ENCODE data around the gene SLC16A6.
A peak's percentile ranks its signal among the peaks of the same experiment; 100 is the strongest.
"Not testable (repeated sequence)": the region's sequence is repeated elsewhere in the genome, so short reads cannot be mapped to it uniquely, and the experiment has no call there.

SLC16A6 gene

GRCh38 chr17:68289473-68289872 is 1.5 kb downstream of the SLC16A6 start:
- DNase-seq, result no peak

GRCh38 chr17:68288804-68289203 is 2.1 kb downstream of the SLC16A6 start:
- no peak for DNase-seq

GRCh38 chr17:68288375-68288774 is 2.6 kb downstream of the SLC16A6 start:
- no peak for DNase-seq

- not testable (repeated sequence) for DNase-seq
Measured at GRCh38 chr17:68281965-68282364, 9.0 kb downstream of the SLC16A6 start.

GRCh38 chr17:68277807-68278206 is 13.1 kb downstream of the SLC16A6 start:
- DNase-seq, result no peak

- DNase-seq, result not testable (repeated sequence)
Measured at GRCh38 chr17:68276339-68276738, 14.6 kb downstream of the SLC16A6 start.

GRCh38 chr17:68273722-68274121 is 17.2 kb downstream of the SLC16A6 start:
- no peak for DNase-seq

- DNase-seq, result not testable (repeated sequence)
Measured at GRCh38 chr17:68265833-68266232, 25.1 kb downstream of the SLC16A6 start.

- not testable (repeated sequence) for DNase-seq
Measured at GRCh38 chr17:68263101-68263681, 27.7 kb downstream of the SLC16A6 start.

- DNase-seq, result not testable (repeated sequence)
Measured at GRCh38 chr17:68262467-68262866, 28.5 kb downstream of the SLC16A6 start.

- no peak for DNase-seq
Measured at GRCh38 chr17:68260051-68260762, 30.7 kb downstream of the SLC16A6 start.

GRCh38 chr17:68259648-68259951 is 31.3 kb downstream of the SLC16A6 start:
- not testable (repeated sequence) for DNase-seq

- peak; percentile 70 for DNase-seq
Measured at GRCh38 chr17:68258890-68259647, 31.9 kb downstream of the SLC16A6 start.

GRCh38 chr17:68257934-68258333 is 33.0 kb downstream of the SLC16A6 start:
- DNase-seq, result no peak

GRCh38 chr17:68256701-68257100 is 34.2 kb downstream of the SLC16A6 start:
- DNase-seq, result not testable (repeated sequence)

GRCh38 chr17:68255731-68256538 is 35.0 kb downstream of the SLC16A6 start:
- no peak for DNase-seq

- no peak for DNase-seq
Measured at GRCh38 chr17:68255151-68255550, 35.8 kb downstream of the SLC16A6 start.

- DNase-seq, result not testable (repeated sequence)
Measured at GRCh38 chr17:68253426-68253825, 37.5 kb downstream of the SLC16A6 start.

- DNase-seq, result no peak
Measured at GRCh38 chr17:68249354-68249765, 41.6 kb downstream of the SLC16A6 start.

- DNase-seq, result no peak
Measured at GRCh38 chr17:68248891-68249290, 42.0 kb downstream of the SLC16A6 start.

GRCh38 chr17:68248199-68248825 is 42.6 kb downstream of the SLC16A6 start:
- DNase-seq, result no peak

GRCh38 chr17:68247445-68248198 is 43.3 kb downstream of the SLC16A6 start, which contains the start of gene AMZ2:
Gene AMZ2, plus strand, starts transcription at chr17:68248043. Its CDS starts 2,145 bp downstream, at chr17:68250188.
- peak; percentile 98 for DNase-seq
